ENCODE data around the gene CCDC47.
A peak's percentile ranks its signal among the peaks of the same experiment; 100 is the strongest.

CCDC47 gene, protein sequence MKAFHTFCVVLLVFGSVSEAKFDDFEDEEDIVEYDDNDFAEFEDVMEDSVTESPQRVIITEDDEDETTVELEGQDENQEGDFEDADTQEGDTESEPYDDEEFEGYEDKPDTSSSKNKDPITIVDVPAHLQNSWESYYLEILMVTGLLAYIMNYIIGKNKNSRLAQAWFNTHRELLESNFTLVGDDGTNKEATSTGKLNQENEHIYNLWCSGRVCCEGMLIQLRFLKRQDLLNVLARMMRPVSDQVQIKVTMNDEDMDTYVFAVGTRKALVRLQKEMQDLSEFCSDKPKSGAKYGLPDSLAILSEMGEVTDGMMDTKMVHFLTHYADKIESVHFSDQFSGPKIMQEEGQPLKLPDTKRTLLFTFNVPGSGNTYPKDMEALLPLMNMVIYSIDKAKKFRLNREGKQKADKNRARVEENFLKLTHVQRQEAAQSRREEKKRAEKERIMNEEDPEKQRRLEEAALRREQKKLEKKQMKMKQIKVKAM

DNA sequence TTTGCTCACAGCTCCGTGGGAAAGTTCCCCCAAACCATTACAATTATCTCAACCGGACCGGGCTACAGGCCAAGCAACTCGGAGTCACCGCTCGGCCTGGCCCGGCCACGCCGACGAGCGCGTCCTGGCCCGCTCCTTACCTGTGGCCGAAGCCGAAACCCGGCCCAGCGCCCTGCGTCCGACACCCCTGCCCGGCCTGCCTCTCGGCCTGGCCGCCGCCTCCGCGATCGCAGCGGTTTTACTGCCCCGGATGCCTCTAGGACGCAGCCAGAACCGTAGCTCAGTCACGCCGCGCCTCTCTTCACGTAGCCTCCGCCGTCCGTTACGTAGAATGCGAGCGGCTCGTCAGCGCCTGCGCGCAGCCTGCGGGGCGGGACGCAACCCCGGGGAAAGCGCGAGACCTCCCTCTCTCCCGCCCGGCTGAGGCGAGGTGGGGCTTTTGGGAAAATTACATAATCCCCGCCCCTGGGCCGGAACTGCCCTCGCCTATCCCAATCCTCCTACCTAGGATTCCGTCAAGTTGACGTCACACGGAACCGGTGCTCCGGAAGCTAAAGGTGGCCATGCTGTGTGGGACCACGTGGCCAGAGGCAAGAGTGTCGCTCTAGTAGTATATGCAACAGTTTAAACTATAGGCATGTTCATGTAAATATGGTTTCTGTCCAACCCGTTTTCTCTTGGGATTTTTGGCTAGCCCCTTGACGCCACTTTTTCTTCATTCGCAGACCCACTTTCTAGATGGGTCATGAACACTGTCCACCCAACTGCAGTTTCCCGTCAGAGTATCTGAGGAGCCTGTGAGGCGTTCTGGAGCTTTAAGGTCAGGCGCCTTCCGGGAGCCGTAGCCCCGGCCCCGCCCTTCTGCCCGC is at the start of gene CCDC47:
Gene CCDC47, minus strand, starts transcription at position 326 of the 869 bp plus-strand sequence. CDS start 7,422 bp downstream, outside the sequence.
- TF ChIP-seq, protein P1, sequence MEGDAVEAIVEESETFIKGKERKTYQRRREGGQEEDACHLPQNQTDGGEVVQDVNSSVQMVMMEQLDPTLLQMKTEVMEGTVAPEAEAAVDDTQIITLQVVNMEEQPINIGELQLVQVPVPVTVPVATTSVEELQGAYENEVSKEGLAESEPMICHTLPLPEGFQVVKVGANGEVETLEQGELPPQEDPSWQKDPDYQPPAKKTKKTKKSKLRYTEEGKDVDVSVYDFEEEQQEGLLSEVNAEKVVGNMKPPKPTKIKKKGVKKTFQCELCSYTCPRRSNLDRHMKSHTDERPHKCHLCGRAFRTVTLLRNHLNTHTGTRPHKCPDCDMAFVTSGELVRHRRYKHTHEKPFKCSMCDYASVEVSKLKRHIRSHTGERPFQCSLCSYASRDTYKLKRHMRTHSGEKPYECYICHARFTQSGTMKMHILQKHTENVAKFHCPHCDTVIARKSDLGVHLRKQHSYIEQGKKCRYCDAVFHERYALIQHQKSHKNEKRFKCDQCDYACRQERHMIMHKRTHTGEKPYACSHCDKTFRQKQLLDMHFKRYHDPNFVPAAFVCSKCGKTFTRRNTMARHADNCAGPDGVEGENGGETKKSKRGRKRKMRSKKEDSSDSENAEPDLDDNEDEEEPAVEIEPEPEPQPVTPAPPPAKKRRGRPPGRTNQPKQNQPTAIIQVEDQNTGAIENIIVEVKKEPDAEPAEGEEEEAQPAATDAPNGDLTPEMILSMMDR (IDR thresholded peaks at IDR 0.05; ENCODE audit: low read depth, low read length) = no peak
- DNase-seq (ENCODE audit: low read depth in 2 of 2) = peak; percentile 99 to 100
- peak within 1 kb of the TSS; percentile 60 to 94 for H3K4me3 ChIP-seq (replicated peaks in 1 of 2; ENCODE audit: low read depth in 2 of 2, low read length in 2 of 2)

DNA sequence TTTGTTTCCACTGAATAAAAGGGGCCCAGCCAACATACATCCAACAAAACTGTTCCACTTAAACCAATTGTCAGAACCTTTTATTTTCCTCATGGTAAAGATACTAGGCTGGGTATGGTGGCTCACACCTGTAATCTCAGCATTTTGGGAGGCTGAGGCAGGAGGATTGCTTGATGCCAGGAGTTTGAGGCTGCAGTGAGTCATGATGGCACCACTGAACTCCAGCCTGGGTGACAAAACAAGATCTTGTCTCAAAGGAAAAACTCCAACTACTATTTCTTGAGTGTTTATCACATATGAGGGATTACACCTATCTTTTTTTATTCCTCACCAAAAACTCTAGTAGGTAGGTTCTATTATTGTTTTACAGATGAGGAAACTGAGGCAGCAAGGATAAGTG is 49.1 kb upstream of the CCDC47 start:
- no peak for DNase-seq (ENCODE audit: low read depth in 2 of 2)
- TF ChIP-seq, protein P1 (IDR thresholded peaks at IDR 0.05; ENCODE audit: low read depth, low read length) = no peak
- H3K4me3 ChIP-seq (replicated peaks in 1 of 2; ENCODE audit: low read depth in 2 of 2, low read length in 2 of 2) = no peak overlapping the region

DNA sequence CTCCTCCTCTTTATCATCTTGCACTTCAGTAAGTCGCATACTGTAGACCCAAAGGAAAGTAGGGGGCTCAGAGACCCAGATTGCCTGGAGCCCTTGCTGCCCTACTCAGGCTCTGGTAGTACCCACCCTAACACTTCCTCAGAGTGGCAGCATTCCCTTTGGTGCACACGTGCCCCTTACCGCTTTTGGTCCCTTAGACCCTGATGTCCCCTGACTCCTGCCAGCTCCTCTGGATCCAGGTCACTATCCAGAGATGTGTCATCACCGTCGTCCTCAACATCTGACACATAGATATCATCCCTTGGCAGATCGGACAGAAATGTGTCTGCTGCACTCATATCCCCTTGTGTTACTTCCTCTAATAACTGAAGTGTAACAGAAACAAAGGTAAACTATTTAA is 48.4 kb upstream of the CCDC47 start:
- TF ChIP-seq, protein P1 (IDR thresholded peaks at IDR 0.05; ENCODE audit: low read depth, low read length) = no peak
- no peak for DNase-seq (ENCODE audit: low read depth in 2 of 2)

DNA sequence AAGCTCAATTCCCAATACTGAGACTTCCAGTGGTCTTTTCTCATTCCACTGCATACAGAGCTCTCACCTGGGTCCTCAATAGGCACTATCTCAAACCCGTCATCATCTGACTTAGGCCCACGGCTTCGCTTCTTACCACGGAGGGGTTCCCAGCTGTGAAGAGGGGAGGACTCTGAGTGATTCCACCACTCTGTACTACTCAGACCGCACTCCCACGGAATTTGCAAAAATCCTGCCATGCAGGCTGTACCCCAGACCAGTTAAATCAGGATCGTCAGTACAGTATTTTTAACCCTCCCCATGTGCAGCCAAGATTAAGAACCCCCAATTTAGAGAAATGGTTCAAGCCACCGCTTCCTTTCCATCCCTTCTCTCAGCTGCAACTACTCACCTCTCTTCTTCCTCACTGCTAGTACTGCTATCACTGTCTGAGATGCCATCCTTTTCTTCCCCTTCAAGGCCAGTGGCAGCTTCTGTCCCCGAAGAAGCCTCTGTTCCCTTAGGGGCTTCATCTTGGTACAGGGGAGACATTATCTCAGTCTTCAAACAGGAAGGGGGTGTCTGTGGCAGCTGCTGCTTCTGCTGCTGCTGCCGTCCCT is 47.7 kb upstream of the CCDC47 start:
- TF ChIP-seq, protein P1 (IDR thresholded peaks at IDR 0.05; ENCODE audit: low read depth, low read length) = no peak
- H3K4me3 ChIP-seq (replicated peaks in 1 of 2; ENCODE audit: low read depth in 2 of 2, low read length in 2 of 2) = no peak overlapping the region
- DNase-seq (ENCODE audit: low read depth in 2 of 2) = no peak

More for the DNA sequence above, 48.4 kb upstream of the CCDC47 start:
- no peak overlapping the region for H3K4me3 ChIP-seq (replicated peaks in 1 of 2; ENCODE audit: low read depth in 2 of 2, low read length in 2 of 2)

DNA sequence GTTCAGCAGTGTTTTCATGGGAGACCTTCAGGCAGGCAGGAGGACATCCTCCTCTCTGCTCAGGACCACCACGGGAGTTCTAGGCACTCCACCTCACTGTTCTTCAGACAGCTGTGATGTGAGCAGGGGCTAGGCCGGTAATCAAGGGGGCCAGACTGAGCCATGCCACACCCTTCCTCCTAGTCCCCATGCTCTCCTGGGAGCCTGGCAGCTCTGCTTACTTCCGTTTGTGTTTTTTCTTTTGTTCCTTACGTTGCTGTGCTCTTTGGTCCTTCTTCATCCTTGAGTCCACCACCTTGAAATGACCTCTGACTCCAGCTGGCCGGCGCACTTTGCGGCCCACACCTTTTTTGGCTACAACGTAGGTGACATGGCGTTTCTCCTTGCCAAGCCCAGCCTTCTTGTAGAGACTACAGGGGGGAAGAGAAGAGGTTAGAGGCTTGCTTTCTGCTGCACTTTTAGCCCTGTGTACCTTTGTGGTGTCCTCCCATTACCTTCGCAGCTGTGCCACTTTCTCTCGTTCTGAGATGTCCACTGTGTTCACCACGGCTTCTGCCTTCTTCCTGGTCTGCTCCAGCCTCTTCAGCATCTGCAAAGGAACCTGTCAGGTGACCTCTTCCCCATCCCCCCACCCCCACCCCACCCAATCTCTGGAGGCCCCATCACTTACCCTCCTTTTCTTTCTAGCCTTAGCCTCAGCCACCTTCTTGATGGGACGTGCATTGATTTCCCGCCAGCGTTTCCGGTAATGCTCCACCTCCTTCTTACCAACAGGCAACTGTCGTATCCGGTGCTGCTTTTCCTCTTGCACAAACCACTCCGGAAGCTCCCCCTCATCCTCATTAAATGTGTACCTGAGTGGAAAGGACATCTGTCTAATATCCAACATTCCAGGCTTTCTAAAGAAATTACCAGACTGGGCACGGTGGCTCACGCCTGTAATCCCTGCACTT is 46.5 kb upstream of the CCDC47 start:
- DNase-seq (ENCODE audit: low read depth in 2 of 2) = no peak
- TF ChIP-seq, protein P1 (IDR thresholded peaks at IDR 0.05; ENCODE audit: low read depth, low read length) = no peak
- no peak overlapping the region for H3K4me3 ChIP-seq (replicated peaks in 1 of 2; ENCODE audit: low read depth in 2 of 2, low read length in 2 of 2)

All from cardiac fibroblast (primary cell).